Posterior cingulate gyrus (tissue), 11 donors: ENCODE measurements around the gene ERBB4.

Experiments
- DNase-seq, 10 donors: peaks; one replicate each; pipeline versions ENCODE4 v3.0.0 to v3.0.0-alpha.2; 2020 to 2021; ENCODE audit warnings: mixed read lengths in 3 of 10
- intact Hi-C: fragments of 100-400 bp; cut with DNase I; formaldehyde crosslinking; loops from one replicate; pipeline ENCODE4 v1.15.1; 2023

Gene ERBB4

GRCh38 chr2:212538305-212539071 is at the start of gene ERBB4:
TSS of gene ERBB4 (minus strand) at chr2:212538802. CDS start at chr2:212538530, 272 bp downstream.
- intact Hi-C loops = loop anchor here (5.0 to 10.0 kb wide), 2 partner anchors 124 to 176 kb away; no protein-coding TSS in a partner anchor
- peak; percentile 12 to 85 (median 31) for DNase-seq

- intact Hi-C loops = no loop called here
- DNase-seq = no peak
Measured at GRCh38 chr2:212580117-212580516, 41.5 kb upstream of the ERBB4 start.

- intact Hi-C loops = no loop called here
- no peak for DNase-seq
Measured at GRCh38 chr2:212556296-212556695, 17.7 kb upstream of the ERBB4 start.

- DNase-seq = no peak
- intact Hi-C loops = no loop called here
Measured at GRCh38 chr2:212554233-212554632, 15.6 kb upstream of the ERBB4 start.

- no peak for DNase-seq
- intact Hi-C loops = no loop called here
Measured at GRCh38 chr2:212549941-212550340, 11.3 kb upstream of the ERBB4 start.

- DNase-seq = no peak
- intact Hi-C loops = no loop called here
Measured at GRCh38 chr2:212549463-212549862, 10.9 kb upstream of the ERBB4 start.

GRCh38 chr2:212548455-212548819 is 9.8 kb upstream of the ERBB4 start:
- intact Hi-C loops = no loop called here
- peak in 1 of 10 donors; percentile 23 for DNase-seq

- no peak for DNase-seq
- intact Hi-C loops = no loop called here
Measured at GRCh38 chr2:212547716-212548454, 9.3 kb upstream of the ERBB4 start.

- no peak for DNase-seq
- intact Hi-C loops = no loop called here
Measured at GRCh38 chr2:212546669-212547068, 8.1 kb upstream of the ERBB4 start.

GRCh38 chr2:212540341-212540740 is 1.7 kb upstream of the ERBB4 start:
- no peak for DNase-seq
- intact Hi-C loops = no loop called here

- intact Hi-C loops = loop anchor here (5.0 to 10.0 kb wide), 2 partner anchors 124 to 177 kb away; no protein-coding TSS in a partner anchor
- DNase-seq = peak; percentile 43 to 95 (median 70)
Measured at GRCh38 chr2:212539072-212539880, 674 bp upstream of the ERBB4 start.

- DNase-seq = peak in 9 of 10 donors; percentile 10 to 90 (median 46)
- intact Hi-C loops = loop anchor here (5.0 to 10.0 kb wide), 2 partner anchors 123 to 176 kb away; no protein-coding TSS in a partner anchor
Measured at GRCh38 chr2:212537726-212538304, 787 bp downstream of the ERBB4 start.

GRCh38 chr2:212536817-212537725 is 1.5 kb downstream of the ERBB4 start:
- DNase-seq = peak in 9 of 10 donors; percentile 14 to 87 (median 34)
- intact Hi-C loops = loop anchor here (5.0 to 10.0 kb wide), 2 partner anchors 122 to 175 kb away; no protein-coding TSS in a partner anchor

- DNase-seq = peak; percentile 13 to 86 (median 44)
- intact Hi-C loops = loop anchor here (5.0 to 10.0 kb wide), 2 partner anchors 121 to 174 kb away; no protein-coding TSS in a partner anchor
Measured at GRCh38 chr2:212535996-212536816, 2.4 kb downstream of the ERBB4 start.

- intact Hi-C loops = loop anchor here (10.0 kb wide), 1 partner anchor 120 kb away; no protein-coding TSS in a partner anchor
Measured at GRCh38 chr2:212534336-212534735, 4.3 kb downstream of the ERBB4 start.

GRCh38 chr2:212532585-212532984 is 6.0 kb downstream of the ERBB4 start:
- DNase-seq = no peak
- intact Hi-C loops = loop anchor here (10.0 kb wide), 1 partner anchor 118 kb away; no protein-coding TSS in a partner anchor

More at GRCh38 chr2:212534336-212534735, 4.3 kb downstream of the ERBB4 start:
- no peak for DNase-seq

- intact Hi-C loops = loop anchor here (10.0 kb wide), 1 partner anchor 117 kb away; no protein-coding TSS in a partner anchor
Measured at GRCh38 chr2:212532087-212532486, 6.5 kb downstream of the ERBB4 start.

GRCh38 chr2:212531499-212531898 is 7.1 kb downstream of the ERBB4 start:
- intact Hi-C loops = loop anchor here (10.0 kb wide), 1 partner anchor 117 kb away; no protein-coding TSS in a partner anchor
- DNase-seq = no peak

More at GRCh38 chr2:212532087-212532486, 6.5 kb downstream of the ERBB4 start:
- no peak for DNase-seq
